HG03469 (cell line): ENCODE data around the gene CFAP57.

Experiments used
- ATAC-seq: cut with Tn5 transposase; IDR thresholded peaks from one replicate; pipeline ENCODE4 v1.9.1; 2021; ENCODE audit warnings: mild to moderate bottlenecking, moderate library complexity, moderate number of reproducible peaks; ENCODE audit not compliant: unreplicated experiment

The CFAP57 gene

DNA sequence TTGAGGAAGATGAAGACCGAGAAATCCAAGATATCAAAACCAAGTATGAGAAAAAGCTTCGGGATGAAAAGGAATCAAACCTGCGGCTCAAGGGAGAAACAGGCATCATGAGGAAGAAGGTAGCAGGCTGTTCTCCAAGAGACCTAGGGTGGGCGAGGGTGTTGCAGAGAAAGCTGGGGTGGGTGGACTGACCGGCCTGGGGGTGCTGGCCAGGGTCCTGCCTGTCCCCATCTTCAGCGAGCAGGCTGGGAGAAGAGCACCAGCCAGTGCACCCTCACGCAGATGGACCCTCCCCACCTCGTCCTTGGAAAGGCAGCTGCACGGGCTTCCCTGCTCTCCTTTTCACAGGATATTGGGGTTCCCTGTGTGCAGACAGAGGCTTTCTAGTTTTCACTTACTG is 50.7 kb downstream of the CFAP57 start:
- no peak for ATAC-seq

DNA sequence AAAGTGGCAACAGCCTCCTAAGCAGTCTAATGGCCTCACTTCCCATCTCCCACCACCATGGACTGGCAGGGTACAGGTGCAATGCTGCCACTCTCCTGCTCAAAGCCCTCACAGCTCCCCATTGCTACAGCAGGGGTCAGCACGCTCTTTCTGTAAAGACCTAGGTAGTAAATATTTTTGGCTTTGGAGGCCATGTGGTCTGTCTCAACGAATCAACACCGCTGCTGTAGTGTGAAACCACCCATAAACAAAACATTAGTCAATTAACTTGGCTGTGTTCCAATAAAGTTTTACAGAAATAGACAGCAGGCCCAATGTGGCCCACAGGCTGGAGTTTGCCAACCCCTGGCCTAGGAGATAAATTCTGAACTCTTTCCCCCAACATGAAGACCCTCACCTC is 53.0 kb downstream of the CFAP57 start:
- no peak for ATAC-seq

DNA sequence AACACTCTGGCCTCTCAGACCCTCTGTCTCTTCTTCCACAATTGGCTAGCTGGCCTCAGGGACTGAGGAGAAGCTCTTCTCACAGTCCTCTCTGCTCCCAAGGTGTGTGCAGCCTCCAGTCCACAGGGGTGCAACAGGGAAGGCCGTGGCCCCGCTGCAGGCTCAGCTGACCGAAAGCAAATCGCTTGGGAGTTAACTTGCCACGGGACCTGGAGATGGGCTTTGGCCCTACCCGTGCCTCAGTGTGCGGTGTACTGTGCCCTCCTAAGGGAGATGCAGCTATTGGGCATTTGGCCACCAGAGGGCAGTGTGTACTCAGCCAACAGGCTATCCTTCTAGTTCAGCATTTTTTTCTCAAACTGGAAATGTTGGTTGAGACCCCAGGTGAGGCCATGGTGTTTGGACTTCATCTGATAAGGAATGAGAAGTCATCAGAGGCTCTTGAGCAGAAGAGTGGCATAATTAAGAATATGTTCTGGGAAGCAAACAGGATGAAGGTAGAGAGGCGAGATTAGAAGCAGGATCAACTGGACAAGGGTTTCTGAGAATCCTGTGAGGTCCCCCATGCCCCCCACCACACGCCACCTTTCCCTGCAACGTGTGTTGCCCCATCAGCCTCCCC is 55.1 kb downstream of the CFAP57 start:
- no peak for ATAC-seq

DNA sequence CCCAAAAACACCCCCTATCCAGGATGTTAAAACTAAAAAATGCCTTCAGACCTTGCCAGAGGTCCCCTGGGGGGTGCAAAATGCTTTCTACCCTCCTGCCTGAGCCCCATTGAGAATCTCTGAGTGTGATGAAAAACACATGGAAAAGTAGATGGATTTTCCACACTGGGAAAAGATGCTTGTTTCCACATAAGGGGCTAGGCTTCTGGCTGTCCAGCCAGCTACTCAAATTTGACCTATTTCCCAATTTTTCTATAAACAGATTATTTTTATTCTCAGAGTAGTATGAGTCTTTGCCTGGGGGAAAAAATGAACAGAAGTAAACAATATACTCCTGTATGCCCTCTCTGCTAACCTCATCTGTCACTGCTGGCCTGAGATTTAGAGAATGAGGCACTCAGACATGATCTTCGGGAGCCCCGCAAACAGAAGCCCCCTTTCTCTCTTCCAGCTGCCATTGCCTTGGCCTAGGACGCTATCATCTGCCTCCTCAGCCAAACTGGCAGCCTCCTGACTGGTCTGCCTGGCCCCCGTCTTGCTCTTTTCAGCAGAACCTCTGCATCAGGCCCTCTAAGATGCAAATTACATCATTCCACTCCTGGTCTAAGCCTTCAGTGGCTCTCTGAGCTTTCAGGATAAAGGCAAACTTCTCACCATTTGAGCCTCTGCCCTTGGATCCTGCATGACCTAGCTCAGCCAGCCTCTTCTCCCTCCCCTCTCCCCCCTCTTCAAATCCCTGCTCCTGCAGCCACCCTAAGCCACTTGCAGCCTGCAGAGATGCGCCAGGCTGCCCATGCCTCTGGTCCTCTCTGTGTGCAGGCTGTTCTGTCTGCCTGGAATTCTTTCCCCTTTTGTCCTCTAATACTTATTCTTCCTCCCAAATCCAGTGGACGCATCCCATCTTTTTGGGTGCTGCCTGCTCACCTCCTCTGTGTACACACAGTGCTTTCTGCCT is 58.0 kb downstream of the CFAP57 start:
- ATAC-seq = no peak

DNA sequence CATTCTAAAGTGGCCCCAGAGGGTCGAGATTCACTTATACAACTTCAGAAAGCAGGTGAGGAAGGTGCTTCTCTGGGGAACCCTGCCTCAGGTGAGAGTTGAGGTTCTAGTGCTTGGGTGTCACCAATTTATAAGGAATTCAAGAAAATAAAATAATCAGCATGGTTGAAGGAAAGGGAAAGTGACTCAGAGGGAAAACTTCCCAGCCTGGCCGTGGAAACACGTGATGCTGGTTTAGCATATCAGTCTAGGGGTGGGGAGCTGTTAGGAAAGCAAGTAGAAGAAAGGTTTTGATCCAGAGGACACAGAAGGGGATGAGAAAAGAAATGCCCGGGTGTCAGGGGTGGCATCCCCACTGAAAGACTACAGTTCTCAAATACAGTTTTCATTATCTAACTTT is 59.9 kb downstream of the CFAP57 start:
- ATAC-seq = no peak

DNA sequence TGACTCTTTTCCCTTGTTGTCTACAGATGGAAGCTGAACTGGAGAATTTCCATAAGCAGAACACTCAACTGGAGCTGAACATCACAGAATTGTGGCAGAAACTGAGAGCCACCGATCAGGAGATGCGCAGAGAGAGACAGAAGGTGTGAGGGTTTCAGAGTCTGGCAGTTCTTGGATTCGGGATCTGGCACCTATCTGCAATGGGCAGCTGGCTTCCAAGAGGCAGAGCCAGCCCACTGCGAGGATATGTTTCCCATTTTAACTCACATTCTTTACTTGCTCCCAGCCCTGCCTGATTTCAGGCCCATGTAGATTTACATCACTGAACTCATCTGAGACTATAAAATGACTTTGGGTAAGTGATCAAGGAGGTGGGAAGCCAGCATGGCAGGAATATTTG is 60.4 kb downstream of the CFAP57 start:
- no peak for ATAC-seq

DNA sequence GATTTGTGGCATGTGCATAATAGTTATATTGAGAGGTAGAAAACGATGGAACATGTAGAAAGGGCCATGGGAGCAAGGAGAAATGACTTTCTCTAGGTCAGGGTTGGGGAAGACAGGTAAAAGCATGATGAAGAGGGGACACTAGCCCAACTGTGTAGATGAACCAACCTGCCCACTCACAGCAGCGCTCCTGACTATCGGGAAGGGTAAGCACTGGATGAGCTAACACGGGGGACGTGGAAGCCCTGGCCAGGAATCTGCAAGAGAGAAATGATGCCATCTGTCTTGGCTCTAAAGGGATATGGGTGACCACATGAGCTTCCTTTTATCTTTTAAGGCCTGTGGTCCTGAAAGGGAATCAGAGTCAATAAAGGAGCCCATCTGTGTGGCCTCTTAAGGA is 61.5 kb downstream of the CFAP57 start:
- ATAC-seq = no peak

DNA sequence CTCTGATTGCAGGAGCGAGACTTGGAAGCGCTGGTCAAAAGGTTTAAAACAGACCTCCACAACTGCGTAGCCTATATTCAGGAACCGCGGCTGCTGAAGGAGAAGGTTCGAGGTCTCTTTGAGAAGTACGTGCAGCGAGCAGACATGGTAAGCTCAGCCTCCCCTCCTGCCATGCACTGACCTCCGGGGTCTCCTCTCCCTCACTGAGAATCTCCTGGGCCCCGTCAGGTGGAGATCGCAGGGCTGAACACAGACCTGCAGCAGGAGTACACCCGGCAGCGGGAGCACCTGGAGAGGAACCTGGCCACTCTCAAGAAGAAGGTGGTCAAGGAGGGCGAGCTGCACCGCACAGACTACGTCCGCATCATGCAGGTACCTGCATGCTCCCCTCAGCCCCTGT is 62.1 kb downstream of the CFAP57 start:
- no peak for ATAC-seq

DNA sequence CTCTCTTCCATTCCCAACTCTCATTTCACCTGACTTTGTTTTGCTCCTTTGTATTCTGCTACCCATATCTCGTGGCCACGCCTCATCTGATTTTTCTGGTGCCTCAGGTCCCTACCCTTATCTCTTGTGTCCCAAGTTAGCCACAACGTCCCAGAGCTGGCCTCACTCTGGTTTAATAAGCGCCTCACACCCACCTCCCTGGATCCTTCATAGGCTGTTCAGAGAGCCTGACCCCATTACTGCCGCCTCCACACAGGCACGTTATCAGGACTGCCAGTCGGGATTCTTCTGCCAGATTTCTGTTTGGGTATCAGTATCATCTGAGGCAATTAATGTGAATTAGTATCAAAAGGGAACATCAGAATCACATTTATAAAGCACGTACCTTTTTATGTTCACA is 62.9 kb downstream of the CFAP57 start:
- no peak for ATAC-seq

DNA sequence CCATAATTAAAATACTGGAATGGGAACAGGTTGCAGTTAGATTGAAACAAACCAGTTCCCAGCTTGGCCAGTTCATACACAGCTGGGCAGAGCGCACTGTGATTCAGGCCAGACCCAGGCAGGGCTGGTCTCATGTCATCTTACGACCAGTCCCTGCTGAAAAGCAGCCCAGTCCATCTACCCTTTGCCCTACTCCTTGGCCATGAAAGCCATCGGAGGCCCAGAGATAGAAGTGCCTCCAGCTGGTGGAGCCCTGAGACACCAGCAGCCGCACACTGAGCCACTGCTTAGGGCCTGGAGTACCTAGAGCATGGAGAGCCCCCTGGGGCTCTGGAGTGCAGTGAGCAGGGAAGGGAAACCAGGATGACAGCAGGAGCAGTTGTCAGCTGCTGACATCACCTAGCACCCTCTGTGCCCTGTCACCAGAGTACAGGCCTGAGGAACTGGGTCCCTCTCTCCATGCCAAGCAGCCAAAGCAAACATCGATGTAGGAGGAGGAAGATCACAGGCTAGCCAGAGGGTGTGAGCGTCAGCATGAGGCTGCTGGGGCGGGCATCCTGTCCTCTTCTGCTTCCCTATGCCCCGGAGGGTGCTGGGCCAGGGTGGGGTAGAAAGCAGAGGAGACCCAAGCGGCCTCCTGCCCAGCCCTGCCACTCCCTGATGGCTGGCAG is 63.5 kb downstream of the CFAP57 start:
- ATAC-seq = no peak

DNA sequence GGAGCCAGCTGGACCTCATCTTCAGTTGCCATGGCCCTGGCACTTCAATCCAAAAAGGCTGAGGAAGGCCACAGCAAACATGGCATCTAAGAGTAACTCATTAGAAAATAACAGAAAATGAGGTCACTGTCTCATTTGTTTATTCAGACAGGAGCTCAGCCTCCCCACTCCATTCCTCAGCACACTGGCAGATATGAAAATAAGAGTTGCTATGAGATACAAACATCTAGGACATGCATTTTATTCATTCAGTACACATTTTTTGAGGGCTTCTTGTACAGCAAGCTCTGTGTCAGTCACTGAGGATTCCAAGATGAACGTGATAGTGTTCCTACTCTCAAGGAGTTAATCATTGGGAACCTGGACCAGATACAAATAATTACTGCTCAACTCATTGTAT is 65.0 kb downstream of the CFAP57 start:
- ATAC-seq = no peak

DNA sequence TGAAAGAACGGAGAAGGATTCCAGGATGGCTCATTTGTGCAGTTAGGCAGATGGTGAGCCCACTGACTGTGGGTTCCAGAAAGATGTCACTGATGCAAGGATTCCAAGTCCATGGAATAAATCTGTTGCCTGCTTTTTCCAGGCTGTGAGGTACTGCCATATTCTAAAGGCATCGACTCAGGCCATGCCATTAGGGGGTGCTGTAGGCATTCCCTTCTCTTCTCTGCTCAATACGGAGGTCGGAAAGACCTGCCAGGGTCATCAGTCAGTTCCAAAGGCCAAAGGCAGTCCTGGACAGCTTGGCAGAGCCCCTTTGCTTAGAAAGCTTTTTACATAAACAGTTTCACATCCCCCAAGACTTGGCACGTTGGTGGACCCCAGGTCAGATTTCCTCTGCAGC is 66.0 kb downstream of the CFAP57 start:
- no peak for ATAC-seq

DNA sequence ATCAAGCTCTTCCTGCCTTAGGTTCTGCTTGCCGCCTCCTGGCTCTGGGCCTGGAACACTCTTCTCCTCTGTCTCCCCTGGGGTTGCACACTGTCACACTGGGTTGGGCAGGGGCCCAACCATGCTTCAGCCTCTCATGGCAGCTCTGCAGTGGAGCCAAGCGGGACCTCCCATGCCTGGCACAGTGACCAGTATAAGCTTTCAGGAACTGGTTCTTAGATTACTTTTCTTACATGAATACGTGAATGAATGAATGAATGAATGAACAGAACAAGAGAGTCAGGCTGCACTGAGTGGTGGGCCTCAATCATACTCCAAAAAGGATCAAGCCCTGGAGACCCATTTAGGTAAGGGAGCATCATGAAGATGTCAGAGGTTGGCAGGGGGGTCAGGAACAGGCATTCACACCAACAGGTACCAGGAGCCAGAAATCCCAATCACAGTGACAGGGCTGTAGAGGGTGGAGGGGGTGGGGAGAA is 66.9 kb downstream of the CFAP57 start:
- ATAC-seq = no peak

DNA sequence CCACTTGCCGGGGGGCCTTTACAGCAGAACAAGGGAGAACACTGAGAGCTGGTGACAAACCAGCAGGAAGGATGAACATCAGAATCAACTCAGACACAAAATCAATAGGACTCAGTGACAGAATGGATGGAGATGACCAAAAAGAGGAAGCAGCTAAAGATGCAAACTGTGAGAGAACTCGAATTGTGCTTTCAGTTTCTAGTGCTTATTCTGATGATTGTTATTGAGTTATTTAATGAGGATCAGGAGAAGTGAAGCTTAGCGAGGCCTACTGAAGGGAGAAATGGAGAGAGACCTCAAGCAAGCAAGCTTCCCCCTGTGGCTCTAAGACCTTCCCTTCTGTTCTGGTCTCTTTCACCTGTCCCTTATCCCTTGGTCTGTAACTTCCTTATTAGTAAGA is 67.4 kb downstream of the CFAP57 start:
- peak; percentile 58 for ATAC-seq

DNA sequence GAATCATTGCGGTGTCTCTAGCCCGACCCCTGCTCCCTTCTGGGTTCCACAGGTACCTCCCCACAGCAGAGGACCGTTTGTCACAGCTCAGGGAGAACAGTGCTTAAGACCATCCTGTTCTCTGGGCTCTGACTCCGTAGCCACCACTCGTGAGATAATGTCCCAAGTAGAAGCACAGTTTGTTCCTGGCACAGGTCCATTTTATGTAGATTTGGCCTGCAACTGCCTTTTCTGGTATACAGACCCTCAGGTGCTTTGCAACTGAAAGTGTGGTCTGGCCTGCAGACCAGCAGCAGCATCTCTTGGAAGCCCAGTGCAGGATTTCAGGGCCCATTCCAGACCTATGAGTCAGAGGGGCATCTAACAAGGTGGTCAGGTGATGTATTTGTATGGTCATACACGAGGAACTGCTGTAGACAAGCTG is 69.3 kb downstream of the CFAP57 start:
- ATAC-seq = no peak

DNA sequence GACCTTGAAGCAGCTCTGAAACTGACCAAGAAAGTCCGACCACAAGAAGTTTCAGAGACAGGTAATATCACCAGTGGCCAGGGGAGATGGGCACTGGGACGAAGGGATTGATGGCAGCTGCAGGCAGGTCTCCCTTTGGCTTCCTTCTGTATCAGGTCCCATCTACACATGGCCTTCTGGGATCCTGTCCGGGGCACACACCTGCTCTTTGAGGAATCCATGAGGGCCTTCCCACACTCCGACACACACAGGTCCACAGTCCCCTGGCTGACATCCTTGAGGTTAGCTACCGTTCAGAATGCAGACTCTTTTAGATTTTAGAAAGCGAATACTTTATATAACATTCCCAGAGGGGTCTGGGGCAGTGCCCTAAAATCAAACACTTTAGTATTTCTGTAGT is 71.2 kb downstream of the CFAP57 start:
- ATAC-seq = no peak

DNA sequence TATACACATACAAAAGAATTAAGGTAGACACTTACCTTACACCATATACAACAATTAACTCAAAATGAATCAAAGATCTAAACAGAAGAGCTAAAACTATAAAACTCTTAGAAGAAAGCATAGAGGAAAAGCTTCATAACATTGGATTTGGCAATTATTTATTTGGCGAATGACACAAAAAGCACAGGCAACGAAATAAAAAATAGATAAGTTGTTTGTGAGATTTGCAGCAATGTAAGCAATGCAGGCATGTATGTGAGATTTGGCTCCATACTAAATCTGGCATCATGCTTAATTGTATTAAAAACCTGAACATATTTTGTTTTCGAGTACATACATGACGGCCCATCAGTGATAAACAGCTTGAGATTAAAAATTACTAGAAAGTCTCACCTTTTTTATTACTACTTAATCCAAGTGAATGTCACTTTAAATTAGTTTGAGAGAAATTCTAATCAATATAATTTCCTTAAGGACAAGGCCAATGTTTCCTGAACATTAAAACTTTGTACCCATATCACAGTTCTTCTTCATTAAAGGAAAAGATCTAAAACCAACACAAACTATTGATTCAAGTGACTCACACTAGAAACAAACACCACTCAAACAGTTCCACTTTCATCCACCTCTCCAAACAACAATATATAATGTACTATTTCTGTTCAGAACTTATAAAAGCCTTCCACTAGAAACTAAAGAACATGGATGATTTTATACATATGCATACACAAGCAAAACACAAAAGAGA is 74.5 kb downstream of the CFAP57 start:
- ATAC-seq = no peak

DNA sequence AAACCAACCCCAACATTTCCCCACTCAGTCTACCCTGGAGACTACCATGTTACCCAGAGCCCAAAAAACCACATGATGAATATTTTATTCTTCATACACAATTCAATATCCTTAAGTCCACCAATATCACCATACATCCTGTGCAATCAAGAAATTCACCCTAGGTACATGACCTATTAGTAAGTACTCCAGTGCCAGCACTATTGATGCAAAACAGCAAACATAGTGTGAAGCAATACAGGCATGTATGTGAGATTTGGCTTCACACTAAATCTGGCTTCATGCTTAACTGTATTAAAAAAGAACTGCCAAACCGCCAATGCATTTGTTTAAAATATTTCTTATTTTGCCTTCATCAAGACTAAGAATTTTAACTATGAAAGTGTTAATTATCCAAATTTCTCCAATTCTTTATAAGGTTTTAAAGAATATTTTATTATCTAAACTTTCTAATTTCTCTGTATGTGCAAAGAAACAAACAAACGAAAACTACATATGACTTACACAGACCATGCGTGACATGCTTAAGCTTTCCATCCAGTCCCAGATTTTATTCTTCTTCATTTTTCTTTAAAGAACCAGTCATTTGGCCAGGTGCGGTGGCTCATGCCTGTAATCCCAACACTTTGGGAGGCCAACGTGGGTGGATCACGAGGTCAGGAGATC is 75.3 kb downstream of the CFAP57 start:
- ATAC-seq = no peak

DNA sequence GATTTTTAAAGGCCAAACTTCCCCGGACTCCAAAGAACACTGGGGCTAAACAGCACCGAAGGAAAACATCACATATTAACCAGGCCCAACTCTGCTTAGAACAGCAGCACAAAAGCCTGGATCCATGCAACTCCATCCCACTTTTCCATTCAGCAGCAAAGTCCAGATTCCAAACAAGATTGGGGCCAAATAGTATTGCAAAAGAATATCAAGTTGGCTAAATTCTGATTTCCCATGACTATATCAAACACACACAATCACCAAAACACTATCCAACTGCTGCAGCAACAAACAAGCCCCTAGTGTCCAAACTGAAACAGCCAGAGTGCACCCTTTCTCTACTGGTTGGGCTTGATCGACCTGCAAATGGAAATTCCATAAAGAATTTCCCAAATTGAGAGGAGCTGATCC is 78.2 kb downstream of the CFAP57 start:
- ATAC-seq = no peak

DNA sequence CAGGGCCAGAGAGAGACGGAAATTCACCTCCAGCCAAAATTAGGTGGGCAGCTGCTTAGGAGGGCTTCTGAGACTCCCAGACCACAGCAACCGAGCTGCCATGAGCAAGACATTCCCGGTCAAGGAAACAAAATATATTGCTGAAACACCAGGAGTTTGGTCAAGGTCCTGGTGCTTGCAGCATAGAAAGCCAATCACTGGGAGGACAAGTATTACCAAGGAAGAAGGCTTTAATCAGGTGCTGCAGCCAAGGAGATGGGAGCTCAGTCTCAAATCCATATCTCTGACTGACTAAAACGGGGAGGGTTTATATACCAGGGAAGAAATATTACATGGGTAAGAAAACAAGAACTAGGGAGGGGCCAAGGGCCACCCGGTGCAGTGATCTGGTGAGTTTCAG is 78.9 kb downstream of the CFAP57 start:
- no peak for ATAC-seq
